Activated T-helper 17 cell treated with anti-CD3 and anti-CD28 coated beads, Interleukin-2, amount 50 U/mL, for 72 hours (primary cell): Measurements from ENCODE around the gene RNF207. TPM values are rescaled to one million over a fixed set of nuclear protein-coding genes. Genes with fewer than 3 reads are reported as not detected.
"Not testable (repeated sequence)": the region's sequence is repeated elsewhere in the genome, so short reads cannot be mapped to it uniquely, and the experiment has no call there.

Source experiments
- ATAC-seq: fragments of 150-1000 bp; cut with Tn5 transposase; replicated peaks from 2 replicates; pipeline ENCODE4 v1.10.0; 2021; ENCODE audit warnings: mild to moderate bottlenecking, moderate library complexity
- H3K27ac Mint-ChIP-seq: one replicate; pipeline ENCODE4 v1.8.0; 2022; ENCODE audit warnings: mixed read lengths
- H3K27me3 Mint-ChIP-seq: one replicate; pipeline ENCODE4 v1.8.0; 2022; ENCODE audit warnings: mixed read lengths
- H3K36me3 Mint-ChIP-seq: one replicate; pipeline ENCODE4 v1.8.0; 2022; ENCODE audit warnings: low read depth, mild to moderate bottlenecking, mixed read lengths
- H3K4me1 Mint-ChIP-seq: one replicate; pipeline ENCODE4 v1.8.0; 2022; ENCODE audit warnings: mixed read lengths
- H3K4me3 Mint-ChIP-seq: one replicate; pipeline ENCODE4 v1.8.0; 2022; ENCODE audit warnings: mild to moderate bottlenecking, mixed read lengths
- H3K9me3 Mint-ChIP-seq: one replicate; pipeline ENCODE4 v1.8.0; 2022; ENCODE audit warnings: mixed read lengths
- total RNA-seq, 2 donors: library from RNA; stranded (reverse); gene quantifications; one replicate each; pipeline ENCODE4 v1.2.3, GENCODE V29; 2022

Gene RNF207
- total RNA-seq, 2 donors from 2014 or later = 20.1 to 21.9 TPM

DNA sequence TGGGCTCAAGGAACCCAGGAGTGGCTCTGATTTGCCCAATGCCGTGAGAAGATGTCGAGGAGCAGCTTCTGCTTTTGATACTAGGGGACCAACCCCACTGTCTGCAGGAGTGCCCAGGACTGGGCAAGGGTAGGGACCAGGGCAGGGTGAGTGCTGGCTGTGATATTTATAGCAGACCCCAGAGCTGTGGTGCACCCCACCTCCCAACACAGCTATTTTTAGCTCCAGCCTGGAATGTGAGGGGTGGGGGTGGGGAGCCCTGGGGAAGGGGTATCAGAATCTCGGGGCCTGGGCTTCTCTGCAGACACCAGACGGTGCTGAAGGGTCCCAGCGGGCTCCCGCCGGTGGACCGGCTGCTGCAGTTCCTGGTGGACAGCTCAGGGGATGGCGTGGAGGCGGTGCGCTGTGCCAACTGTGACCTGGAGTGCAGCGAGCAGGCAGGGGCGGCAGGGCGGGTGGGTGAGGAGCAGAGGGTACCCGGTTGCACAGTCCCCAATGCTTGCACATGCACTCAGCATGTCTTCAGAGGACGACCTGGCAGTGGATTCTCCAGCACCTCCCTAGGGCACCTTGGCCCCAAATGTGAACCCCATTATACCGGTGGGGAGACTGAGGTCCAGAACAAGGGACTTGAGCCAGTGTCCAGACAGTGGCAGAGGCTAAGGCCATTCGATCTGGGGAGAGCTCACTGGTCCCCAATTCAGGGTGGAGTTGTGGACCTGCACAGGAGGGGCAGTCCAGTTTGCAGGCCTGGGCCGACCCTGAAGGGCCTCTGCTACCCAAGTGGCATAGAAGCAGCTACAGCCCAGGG, 1.4 kb downstream of the RNF207 start:
- no peak for ATAC-seq
- Mint-ChIP-seq H3K36me3 (no peaks in the 10 kb centered on the region), H3K4me1 (no peaks in the 10 kb centered on the region)

DNA sequence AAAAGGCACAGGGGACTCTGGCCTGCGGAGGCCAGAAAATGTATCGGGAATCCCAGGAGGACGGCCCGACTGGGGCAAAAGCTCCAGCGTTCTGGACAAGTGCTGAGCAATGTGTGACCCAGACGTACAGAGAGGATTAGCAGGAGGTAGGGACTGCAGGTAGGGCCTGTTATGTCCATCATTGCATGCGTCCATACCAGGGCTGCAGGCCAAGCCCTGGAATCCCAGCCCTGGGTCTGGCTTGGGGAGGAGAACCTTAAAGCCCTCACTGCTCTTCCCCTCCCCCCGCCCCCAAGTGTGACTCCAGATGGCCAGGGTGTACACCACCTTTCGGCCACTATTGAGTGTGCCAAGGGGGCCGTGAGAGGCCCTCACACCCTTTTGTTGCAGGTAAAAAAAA, 2.0 kb downstream of the RNF207 start:
- Mint-ChIP-seq H3K9me3 (no peaks in the 10 kb centered on the region), H3K27ac (no peak overlapping the region), H3K4me1 (no peaks in the 10 kb centered on the region), H3K4me3 (peak overlapping the region; percentile 74), H3K36me3 (no peaks in the 10 kb centered on the region), H3K27me3 (no peaks in the 10 kb centered on the region)
- ATAC-seq = no peak

More for the DNA sequence above, 1.4 kb downstream of the RNF207 start:
- Mint-ChIP-seq H3K9me3 (no peaks in the 10 kb centered on the region), H3K27me3 (no peaks in the 10 kb centered on the region), H3K27ac (no peak overlapping the region), H3K4me3 (peak overlapping the region; percentile 74)

DNA sequence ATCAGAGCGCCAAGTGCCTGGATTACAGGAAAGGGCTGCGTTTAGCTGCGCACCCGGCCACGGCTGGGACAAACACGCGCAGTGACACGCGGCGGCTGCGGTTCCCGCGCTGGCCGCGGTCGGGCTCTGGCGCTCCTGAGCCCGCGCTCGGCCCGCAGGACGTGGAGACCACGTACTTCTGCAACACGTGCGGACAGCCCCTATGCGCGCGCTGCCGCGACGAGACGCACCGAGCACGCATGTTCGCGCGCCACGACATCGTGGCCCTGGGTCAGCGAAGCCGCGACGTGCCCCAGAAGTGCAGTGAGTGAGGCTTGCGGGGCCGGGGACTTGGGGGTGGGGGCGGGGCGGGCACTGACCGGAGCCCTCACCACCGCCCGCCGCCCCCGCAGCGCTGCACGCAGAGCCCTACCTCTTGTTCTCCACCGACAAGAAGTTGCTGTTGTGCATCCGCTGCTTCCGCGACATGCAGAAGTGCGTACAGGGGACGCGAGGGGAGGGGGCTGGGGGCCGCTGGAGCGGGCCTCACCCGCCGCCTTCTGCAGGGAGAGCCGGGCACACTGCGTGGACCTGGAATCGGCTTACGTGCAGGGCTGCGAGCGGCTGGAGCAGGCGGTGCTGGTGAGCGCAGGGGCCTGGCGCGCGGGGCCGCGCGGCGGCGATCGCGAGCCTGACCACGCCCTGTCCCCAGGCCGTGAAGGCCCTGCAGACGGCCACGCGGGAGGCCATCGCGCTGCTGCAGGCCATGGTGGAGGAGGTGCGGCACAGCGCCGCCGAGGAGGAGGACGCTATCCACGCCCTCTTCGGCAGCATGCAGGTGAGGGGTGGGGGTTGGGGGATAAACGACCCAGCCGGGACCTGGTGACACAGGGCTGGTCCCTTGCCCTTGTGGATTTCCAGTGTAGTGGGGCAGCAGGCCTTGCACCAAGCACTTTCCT, 3.1 kb downstream of the RNF207 start:
- ATAC-seq = peak; percentile 25
- no peak overlapping the region for H3K27ac Mint-ChIP-seq
- H3K27me3 Mint-ChIP-seq = no peaks in the 10 kb centered on the region
- H3K36me3 Mint-ChIP-seq = no peaks in the 10 kb centered on the region
- H3K4me1 Mint-ChIP-seq = no peaks in the 10 kb centered on the region
- H3K4me3 Mint-ChIP-seq = peak overlapping the region; percentile 74
- H3K9me3 Mint-ChIP-seq = no peaks in the 10 kb centered on the region

DNA sequence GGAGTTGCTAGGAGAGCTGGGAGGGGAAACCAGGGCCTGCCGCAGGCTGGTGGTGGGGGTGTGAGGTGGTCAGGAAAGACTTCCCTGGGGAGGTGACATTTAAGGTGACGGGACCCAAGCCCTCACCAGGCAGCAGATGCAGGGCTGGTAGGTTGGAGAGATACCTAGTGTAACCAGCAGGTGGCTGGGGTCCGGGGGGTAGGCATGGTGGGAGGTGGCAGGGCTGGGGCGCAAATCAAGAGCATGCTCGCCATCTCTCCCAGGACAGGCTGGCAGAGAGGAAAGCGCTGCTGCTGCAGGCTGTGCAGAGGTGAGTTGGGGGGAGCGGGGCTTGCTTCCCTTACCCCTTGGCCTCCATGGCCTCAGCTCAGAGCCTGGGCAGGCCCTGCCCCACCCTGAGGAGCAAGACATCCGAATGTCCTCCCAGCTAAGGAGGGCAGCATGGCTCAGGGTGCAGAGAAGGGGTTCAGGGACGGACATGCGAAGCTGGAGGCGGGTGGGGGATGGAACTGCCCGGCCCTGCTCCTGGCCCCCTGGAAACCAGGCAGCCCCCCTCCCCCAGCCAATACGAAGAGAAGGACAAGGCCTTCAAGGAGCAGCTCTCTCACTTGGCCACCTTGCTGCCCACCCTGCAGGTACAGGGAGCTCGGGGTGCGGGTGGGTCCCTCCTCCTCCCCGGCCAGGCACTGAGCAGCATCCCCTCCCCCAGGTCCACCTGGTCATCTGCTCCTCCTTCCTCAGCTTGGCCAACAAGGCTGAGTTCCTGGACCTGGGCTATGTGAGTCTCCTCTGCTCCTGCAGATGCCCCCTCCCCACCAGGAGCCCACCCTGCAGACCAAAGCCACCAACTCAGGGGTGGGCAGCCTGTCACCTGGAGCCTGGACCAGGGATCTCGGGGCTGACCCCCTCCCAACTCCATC, 4.0 kb downstream of the RNF207 start:
- H3K4me1 Mint-ChIP-seq = no peaks in the 10 kb centered on the region
- no peaks in the 10 kb centered on the region for H3K9me3 Mint-ChIP-seq
- peak overlapping the region; percentile 45 for H3K4me3 Mint-ChIP-seq
- H3K27me3 Mint-ChIP-seq = no peaks in the 10 kb centered on the region
- H3K36me3 Mint-ChIP-seq = no peaks in the 10 kb centered on the region
- H3K27ac Mint-ChIP-seq = no peak overlapping the region
- no peak for ATAC-seq

DNA sequence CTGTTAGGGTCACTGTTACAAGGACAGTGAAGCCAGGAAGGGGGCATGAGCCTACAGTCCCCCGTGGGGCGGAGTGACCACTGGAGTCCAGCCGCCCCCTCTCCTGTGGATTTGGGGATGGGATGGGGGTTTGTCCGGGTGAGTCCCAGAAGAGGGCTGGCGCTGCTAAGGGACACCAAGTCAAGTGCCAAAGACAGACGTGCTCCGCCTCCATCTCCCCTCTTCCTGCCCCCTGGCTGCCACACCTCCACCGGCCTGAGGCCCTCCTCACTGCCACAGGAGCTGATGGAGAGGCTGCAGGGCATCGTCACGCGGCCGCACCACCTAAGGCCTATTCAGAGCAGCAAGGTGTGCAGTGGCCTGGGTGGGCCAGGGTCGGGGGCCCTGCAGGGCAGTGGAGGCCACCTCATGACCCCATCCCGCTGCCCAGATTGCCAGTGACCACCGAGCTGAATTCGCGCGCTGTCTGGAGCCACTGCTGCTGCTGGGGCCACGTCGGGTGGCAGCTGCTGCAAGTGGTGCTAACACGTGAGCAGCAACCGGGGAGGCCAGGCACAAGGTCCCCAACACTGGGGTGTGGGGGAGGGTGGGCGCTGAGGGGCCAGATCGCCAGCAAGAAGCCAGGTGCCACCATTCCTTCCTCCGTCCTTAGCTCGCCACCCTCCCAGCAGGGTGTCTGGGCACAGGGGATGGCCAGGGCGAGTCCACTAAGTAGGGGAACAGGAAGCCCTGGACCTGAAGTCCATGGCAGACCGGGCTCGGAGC, 4.9 kb downstream of the RNF207 start:
- Mint-ChIP-seq H3K27me3 (no peaks in the 10 kb centered on the region), H3K27ac (no peak overlapping the region), H3K4me3 (no peak overlapping the region), H3K9me3 (no peaks in the 10 kb centered on the region), H3K36me3 (peaks cover 5% of the 10 kb centered on the region), H3K4me1 (no peaks in the 10 kb centered on the region)
- no peak for ATAC-seq

DNA sequence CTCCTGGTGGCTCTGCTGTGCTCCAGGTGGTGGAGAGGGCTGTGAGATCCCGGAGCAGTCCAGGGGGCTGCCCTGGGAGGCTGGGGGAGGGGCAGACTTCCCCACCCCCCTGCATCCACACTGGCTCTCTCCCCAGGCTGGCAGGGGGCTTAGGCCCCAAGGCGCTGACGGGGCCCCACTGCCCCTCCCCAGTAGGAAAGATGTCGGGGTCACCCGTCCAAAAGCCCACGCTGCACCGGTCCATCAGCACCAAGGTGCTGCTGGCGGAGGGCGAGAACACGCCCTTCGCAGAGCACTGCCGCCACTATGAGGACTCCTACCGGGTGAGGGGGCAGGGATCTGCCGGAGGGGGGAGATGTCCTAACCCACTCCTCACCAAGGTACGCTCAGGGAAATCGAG, 5.8 kb downstream of the RNF207 start:
- H3K27ac Mint-ChIP-seq = no peak overlapping the region
- H3K27me3 Mint-ChIP-seq = no peaks in the 10 kb centered on the region
- no peaks in the 10 kb centered on the region for H3K4me1 Mint-ChIP-seq
- H3K4me3 Mint-ChIP-seq = no peak overlapping the region
- no peaks in the 10 kb centered on the region for H3K9me3 Mint-ChIP-seq
- ATAC-seq = no peak
- H3K36me3 Mint-ChIP-seq = peaks cover 8% of the 10 kb centered on the region

DNA sequence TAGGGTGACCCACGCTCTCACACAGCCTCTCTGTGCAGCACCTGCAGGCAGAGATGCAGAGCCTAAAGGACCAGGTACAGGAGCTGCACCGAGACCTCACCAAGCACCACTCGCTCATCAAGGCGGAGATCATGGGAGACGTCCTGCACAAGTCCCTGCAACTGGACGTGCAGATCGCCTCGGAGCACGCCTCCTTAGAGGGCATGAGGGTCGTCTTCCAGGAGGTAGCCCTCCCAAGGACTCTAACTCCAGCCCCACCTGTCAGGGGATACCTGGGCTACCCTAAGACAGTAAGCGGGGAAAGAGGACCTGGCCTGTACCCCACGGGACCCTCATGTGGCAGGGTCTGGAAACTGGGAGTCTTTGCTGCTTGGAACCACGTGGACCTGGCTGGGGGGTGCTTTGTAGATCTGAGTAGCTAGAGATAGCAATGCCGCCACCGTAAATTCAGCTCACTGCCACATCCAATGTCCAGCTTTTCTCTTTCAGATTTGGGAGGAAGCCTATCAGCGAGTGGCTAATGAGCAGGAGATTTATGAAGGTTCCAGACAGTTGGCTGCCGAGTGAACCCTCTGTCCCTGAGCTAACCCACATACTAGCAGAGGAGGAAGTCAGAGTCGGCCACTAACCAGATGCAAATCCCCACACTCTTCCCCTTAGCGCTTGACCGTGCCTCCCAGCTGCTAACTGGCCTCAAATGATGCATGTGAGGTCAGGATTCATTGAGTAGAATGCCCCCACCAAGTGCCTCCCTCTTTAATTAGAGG, 6.5 kb downstream of the RNF207 start:
- no peak overlapping the region for H3K4me3 Mint-ChIP-seq

DNA sequence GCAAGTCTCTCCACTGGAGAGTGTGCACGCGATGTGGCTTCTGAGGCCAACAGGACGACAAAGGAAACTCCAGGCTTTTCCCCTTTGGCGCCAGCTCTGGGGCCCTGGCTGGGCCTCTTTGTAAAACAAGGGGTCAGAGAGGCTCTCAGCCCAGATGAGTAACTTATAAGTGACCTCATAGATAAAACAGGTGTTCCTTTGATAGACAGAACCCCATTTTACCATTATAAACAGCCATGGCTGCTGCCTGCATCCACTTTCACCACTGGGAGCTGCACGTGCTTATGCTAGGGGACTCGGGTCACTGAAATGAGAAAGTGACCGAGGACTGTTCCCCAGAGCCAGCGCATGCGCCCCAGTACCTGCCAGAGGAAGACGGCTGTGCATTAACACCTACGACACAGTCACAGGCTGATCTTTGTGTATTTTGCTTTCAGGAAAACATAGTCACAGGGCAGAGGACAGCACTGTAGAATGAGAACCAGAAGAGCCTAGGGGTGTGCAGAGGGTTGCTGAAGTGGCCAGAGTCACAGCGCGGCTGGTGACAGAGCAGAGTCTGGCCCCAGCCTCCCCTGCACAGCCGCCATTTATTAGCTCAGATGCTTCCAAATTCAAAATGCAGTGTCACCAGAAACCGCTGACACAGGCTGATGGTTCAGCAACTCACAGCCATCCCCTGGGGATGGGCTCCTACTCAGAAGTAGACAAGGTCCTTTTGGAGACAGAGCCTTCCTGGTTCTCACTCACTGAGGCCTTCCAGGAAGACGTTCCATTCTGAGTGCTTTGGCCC, 12.7 kb downstream of the RNF207 start:
- H3K36me3 Mint-ChIP-seq = peaks cover 36% of the 10 kb centered on the region
- ATAC-seq = no peak
- H3K4me1 Mint-ChIP-seq = peaks cover 5% of the 10 kb centered on the region
- no peaks in the 10 kb centered on the region for H3K27me3 Mint-ChIP-seq
- H3K9me3 Mint-ChIP-seq = no peaks in the 10 kb centered on the region
- no peak overlapping the region for H3K4me3 Mint-ChIP-seq
- no peak overlapping the region for H3K27ac Mint-ChIP-seq

More for the DNA sequence above, 6.5 kb downstream of the RNF207 start:
- H3K4me1 Mint-ChIP-seq = peaks cover 5% of the 10 kb centered on the region
- ATAC-seq = no peak
- peaks cover 8% of the 10 kb centered on the region for H3K36me3 Mint-ChIP-seq
- no peaks in the 10 kb centered on the region for H3K27me3 Mint-ChIP-seq
- no peaks in the 10 kb centered on the region for H3K9me3 Mint-ChIP-seq
- no peak overlapping the region for H3K27ac Mint-ChIP-seq

DNA sequence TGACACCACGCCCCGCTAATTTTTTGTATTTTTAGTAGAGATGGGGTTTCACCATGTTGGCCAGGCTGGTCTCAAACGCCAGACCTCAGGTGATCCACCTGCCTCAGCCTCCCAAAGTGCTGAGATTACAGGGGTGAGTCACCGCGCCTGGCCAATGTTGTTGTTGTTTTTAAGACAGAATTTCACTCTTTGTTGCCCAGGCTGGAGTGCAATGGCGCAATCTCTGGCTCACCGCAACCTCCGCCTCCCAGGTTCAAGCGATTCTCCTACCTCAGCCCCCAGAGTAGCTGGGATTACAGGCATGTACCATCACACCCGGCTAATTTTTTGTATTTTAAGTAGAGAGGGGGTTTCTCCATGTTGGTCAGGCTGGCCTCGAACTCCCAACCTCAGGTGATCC, 13.7 kb downstream of the RNF207 start:
- H3K4me1 Mint-ChIP-seq, H3K27me3 Mint-ChIP-seq, ATAC-seq, H3K9me3 Mint-ChIP-seq, H3K27ac Mint-ChIP-seq, H3K4me3 Mint-ChIP-seq: not testable (repeated sequence)
- H3K36me3 Mint-ChIP-seq = peaks cover 47% of the 10 kb centered on the region

DNA sequence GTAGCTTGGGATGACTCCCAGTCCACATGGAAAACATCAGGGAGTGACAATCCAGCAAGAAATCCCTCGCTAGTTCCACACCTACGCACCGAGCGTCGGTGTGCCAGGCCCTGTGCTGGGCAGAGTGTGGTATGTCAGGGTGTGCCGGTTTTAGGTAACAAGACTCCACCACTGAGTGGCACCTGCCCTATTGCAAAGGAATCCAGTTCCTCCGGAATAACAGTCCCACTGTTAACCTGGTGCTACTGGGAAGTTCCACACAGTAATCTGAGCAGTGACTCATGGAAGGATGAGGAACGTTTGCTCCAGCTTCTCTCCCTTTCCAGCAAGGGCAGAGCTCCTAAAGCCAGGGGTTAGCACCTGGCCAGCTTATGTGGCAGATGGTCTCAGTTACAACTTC, 14.3 kb downstream of the RNF207 start:
- Mint-ChIP-seq H3K9me3 (no peaks in the 10 kb centered on the region), H3K27me3 (no peaks in the 10 kb centered on the region), H3K4me3 (no peak overlapping the region), H3K27ac (no peak overlapping the region), H3K36me3 (peaks cover 53% of the 10 kb centered on the region), H3K4me1 (peaks cover 5% of the 10 kb centered on the region)
- no peak for ATAC-seq

DNA sequence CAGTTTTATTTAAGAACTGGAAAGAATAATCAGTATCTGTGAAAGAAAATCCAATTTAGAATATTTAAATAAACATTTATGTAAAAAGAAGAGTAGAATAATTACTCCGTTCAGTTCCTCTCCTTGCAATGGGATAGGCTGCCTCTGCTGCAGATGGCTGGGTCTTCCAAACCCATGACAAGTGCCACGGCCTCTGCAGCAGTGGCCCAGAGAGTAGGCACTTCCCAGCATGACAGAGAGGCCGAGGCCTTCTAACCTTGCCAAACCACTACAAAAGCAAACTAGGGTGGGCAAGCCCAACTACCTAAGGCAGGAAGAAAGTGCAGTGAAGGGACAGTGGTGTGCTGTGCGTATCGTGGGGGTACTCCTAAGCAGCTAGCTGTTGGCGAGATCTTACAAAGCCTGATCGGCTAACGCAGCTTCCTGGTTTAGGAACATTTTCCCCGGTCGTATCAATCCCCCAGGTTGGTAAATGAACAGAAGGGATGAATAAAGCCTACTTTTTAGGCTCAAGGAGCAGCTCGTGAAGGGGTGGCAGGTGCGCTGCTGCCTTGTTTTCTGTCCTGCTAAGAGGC, 15.4 kb downstream of the RNF207 start:
- Mint-ChIP-seq H3K4me3 (no peak overlapping the region), H3K27ac (no peak overlapping the region), H3K36me3 (peaks cover 56% of the 10 kb centered on the region), H3K9me3 (no peaks in the 10 kb centered on the region), H3K4me1 (peaks cover 5% of the 10 kb centered on the region), H3K27me3 (no peaks in the 10 kb centered on the region)
- ATAC-seq = no peak

DNA sequence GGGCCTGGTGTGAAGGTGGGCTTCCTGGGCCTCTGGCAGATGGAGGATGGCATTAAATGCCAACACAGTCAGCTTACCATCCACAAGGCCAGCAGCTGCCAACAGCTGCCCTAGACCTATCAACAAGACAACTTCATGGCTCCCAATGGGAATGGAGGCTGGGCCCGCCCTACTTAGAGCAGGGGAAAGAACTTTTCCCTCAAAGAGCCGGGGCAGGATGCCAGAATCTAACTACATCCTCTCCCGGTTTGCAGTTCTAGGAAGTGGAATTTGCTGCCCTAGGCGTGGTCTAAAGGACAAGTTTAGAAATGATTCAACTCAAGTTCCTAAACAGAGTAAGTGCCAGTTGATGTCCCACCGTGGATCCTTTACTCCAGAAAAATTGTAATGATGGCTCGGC, 16.7 kb downstream of the RNF207 start:
- Mint-ChIP-seq H3K4me3 (no peak overlapping the region), H3K9me3 (no peaks in the 10 kb centered on the region), H3K4me1 (no peaks in the 10 kb centered on the region), H3K36me3 (peaks cover 69% of the 10 kb centered on the region), H3K27ac (no peak overlapping the region), H3K27me3 (no peaks in the 10 kb centered on the region)
- no peak for ATAC-seq
